HG02642 (cell line): ENCODE results near the gene SMTN.

Source experiments
- ATAC-seq: cut with Tn5 transposase; IDR thresholded peaks from one replicate; pipeline ENCODE4 v1.9.1; 2021; ENCODE audit warnings: mild to moderate bottlenecking; ENCODE audit not compliant: unreplicated experiment, poor library complexity

Gene SMTN

GRCh38 chr22:31124290-31124689, 43.2 kb downstream of the SMTN start:
- ATAC-seq, result no peak

GRCh38 chr22:31124811-31125465, 43.8 kb downstream of the SMTN start:
- ATAC-seq, result no peak

GRCh38 chr22:31125521-31126117, 44.5 kb downstream of the SMTN start:
- no peak for ATAC-seq

GRCh38 chr22:31126128-31126868, 45.2 kb downstream of the SMTN start:
- no peak for ATAC-seq

GRCh38 chr22:31126869-31127175, 45.7 kb downstream of the SMTN start:
- ATAC-seq, result no peak

- no peak for ATAC-seq
These were observed 46.2 kb downstream of the SMTN start for GRCh38 chr22:31127181-31127772.

- no peak for ATAC-seq
These were observed 47.0 kb downstream of the SMTN start for GRCh38 chr22:31128156-31128555.

- no peak for ATAC-seq
These were observed 49.8 kb downstream of the SMTN start for GRCh38 chr22:31130873-31131272.

GRCh38 chr22:31133911-31134310, 52.8 kb downstream of the SMTN start:
- no peak for ATAC-seq

- ATAC-seq, result no peak
These were observed 53.6 kb downstream of the SMTN start for GRCh38 chr22:31134688-31135087.

- ATAC-seq, result no peak
These were observed 54.6 kb downstream of the SMTN start for GRCh38 chr22:31135706-31136105.

GRCh38 chr22:31136155-31136554, 55.0 kb downstream of the SMTN start:
- no peak for ATAC-seq

GRCh38 chr22:31136711-31137110, 55.6 kb downstream of the SMTN start:
- no peak for ATAC-seq

- ATAC-seq, result no peak
These were observed 56.6 kb downstream of the SMTN start for GRCh38 chr22:31137721-31138120.

- ATAC-seq, result no peak
These were observed 57.0 kb downstream of the SMTN start for GRCh38 chr22:31138126-31138525.

- no peak for ATAC-seq
These were observed 57.9 kb downstream of the SMTN start for GRCh38 chr22:31139066-31139465.

GRCh38 chr22:31139866-31140716, 59.0 kb downstream of the SMTN start, which contains the start of gene PLA2G3:
Gene PLA2G3 (minus strand): TSS chr22:31140508. CDS start chr22:31140354, 154 bp downstream.
- ATAC-seq, result no peak

GRCh38 chr22:31140746-31141145, 59.6 kb downstream of the SMTN start:
- ATAC-seq, result no peak

- ATAC-seq, result no peak
These were observed 60.4 kb downstream of the SMTN start for GRCh38 chr22:31141551-31141950.

GRCh38 chr22:31142285-31142684, 61.2 kb downstream of the SMTN start:
- no peak for ATAC-seq
